IPS DF 6.9 (cell line): ENCODE data around the gene ZNF516.

Source experiments
- DNase-seq: peaks from one replicate; pipeline ENCODE4 v3.0.0-alpha.2; 2013; ENCODE audit warnings: low read depth, low spot score
- H3K27ac ChIP-seq: one replicate; pipeline ENCODE4 v1.5.1; 2013; ENCODE audit warnings: low read length, control low read depth
- H3K27me3 ChIP-seq: 2 replicates; pipeline ENCODE4 v1.6.1; 2013; ENCODE audit warnings: mild to moderate bottlenecking, low read length; ENCODE audit not compliant: control insufficient read depth, insufficient read depth
- H3K36me3 ChIP-seq: 2 replicates; pipeline ENCODE4 v1.6.1; 2013; ENCODE audit warnings: low read length; ENCODE audit not compliant: control insufficient read depth, insufficient read depth
- H3K4me1 ChIP-seq: 2 replicates; pipeline ENCODE4 v1.6.1; 2013; ENCODE audit warnings: low read length; ENCODE audit not compliant: control insufficient read depth, insufficient read depth
- H3K4me3 ChIP-seq: 2 replicates; pipeline ENCODE4 v1.5.1; 2013; ENCODE audit warnings: mild to moderate bottlenecking, low read length
- H3K9me3 ChIP-seq: 2 replicates; pipeline ENCODE4 v1.6.1; 2013; ENCODE audit warnings: low read length, inconsistent platforms; ENCODE audit not compliant: control insufficient read depth, insufficient read depth
- WGBS: extraction: QIAGEN DNeasy Blood & Tissue Kit; methylation state at CpG from one replicate; pipeline ENCODE4 v1.1.7; 2013; ENCODE audit warnings: mixed read lengths, missing lambda C conversion rate; ENCODE audit not compliant: insufficient read length, insufficient coverage; 5-methylcytosine and 5-hydroxymethylcytosine counted together

Gene ZNF516

GRCh38 chr18:76455003-76455676 lies 39.9 kb downstream of the ZNF516 start:
- no CpG with 5 or more reads among the region's 8 CpGs for WGBS
- no peak overlapping the region for H3K27ac ChIP-seq
- peaks cover 3% of the 10 kb centered on the region for H3K4me1 ChIP-seq

DNA sequence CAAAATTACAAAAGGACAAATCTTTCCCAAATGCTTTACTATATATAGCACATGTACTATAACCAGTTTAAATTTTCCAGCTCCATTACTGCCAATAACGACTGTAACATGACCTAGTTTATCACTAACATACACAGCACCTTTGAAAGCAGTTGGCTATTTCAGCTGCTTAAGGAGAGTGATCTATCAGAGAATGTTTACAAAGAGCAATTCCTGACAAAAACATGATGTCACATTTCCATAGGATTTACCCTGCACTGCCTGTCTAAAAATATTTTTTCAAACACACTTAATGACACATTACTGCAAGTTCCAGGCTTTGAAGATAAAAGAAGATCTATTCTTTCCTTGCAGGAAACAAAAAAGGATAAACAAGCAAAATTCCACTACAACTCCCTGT lies 40.6 kb downstream of the ZNF516 start:
- no peaks in the 10 kb centered on the region for H3K36me3 ChIP-seq
- peaks cover 3% of the 10 kb centered on the region for H3K4me1 ChIP-seq
- H3K4me3 ChIP-seq: no peak overlapping the region
- no CpG with 5 or more reads among the region's 1 CpG for WGBS
- peaks cover 5% of the 10 kb centered on the region for H3K27me3 ChIP-seq
- H3K9me3 ChIP-seq: no peaks in the 10 kb centered on the region
- DNase-seq: no peak
- no peak overlapping the region for H3K27ac ChIP-seq

More at GRCh38 chr18:76455003-76455676, 39.9 kb downstream of the ZNF516 start:
- Histone ChIP-seq H3K4me3 (no peak overlapping the region), H3K27me3 (peaks cover 5% of the 10 kb centered on the region), H3K36me3 (no peaks in the 10 kb centered on the region), H3K9me3 (no peaks in the 10 kb centered on the region)
- DNase-seq: no peak

- peaks cover 5% of the 10 kb centered on the region for H3K27me3 ChIP-seq
These were observed 41.1 kb downstream of the ZNF516 start for GRCh38 chr18:76453932-76454331.

DNA sequence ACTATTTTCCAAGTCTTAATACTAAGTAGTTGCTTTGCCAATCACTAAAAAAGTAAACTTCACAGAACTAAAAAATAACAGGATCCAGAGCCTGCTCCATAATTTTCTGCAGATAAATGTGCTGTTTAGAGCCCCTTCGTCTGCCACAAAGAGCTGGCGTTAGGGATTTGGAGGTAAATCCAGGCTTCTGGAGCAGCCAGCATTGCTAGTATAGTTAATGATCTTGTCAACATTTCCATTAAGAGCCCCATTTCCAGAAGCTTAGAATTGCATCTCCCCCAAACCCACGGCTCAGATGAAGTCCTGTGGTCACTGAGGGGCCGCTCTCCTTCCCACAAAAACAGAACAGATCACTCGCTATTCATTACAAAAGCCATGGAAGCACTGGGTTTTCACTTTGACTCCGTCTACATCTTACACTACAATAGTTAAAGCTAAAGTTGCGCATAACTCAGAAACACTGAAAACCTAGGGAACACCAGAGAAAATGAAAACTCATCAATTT lies 41.9 kb downstream of the ZNF516 start:
- H3K27me3 ChIP-seq: peaks cover 5% of the 10 kb centered on the region
- H3K4me3 ChIP-seq: no peak overlapping the region
- WGBS: no CpG with 5 or more reads among the region's 7 CpGs
- no peaks in the 10 kb centered on the region for H3K9me3 ChIP-seq
- DNase-seq: no peak
- no peaks in the 10 kb centered on the region for H3K36me3 ChIP-seq
- peaks cover 3% of the 10 kb centered on the region for H3K4me1 ChIP-seq
- no peak overlapping the region for H3K27ac ChIP-seq

More at GRCh38 chr18:76453932-76454331, 41.1 kb downstream of the ZNF516 start:
- H3K4me1 ChIP-seq: peaks cover 3% of the 10 kb centered on the region
- no peak overlapping the region for H3K4me3 ChIP-seq
- no peaks in the 10 kb centered on the region for H3K36me3 ChIP-seq
- no peak for DNase-seq
- H3K9me3 ChIP-seq: no peaks in the 10 kb centered on the region
- no peak overlapping the region for H3K27ac ChIP-seq
- WGBS: no CpG with 5 or more reads among the region's 5 CpGs

GRCh38 chr18:76452357-76452756 lies 42.7 kb downstream of the ZNF516 start:
- peaks cover 5% of the 10 kb centered on the region for H3K27me3 ChIP-seq
- no CpG with 5 or more reads among the region's 8 CpGs for WGBS
- H3K4me1 ChIP-seq: peaks cover 3% of the 10 kb centered on the region
- no peak overlapping the region for H3K27ac ChIP-seq
- no peak overlapping the region for H3K4me3 ChIP-seq
- no peaks in the 10 kb centered on the region for H3K9me3 ChIP-seq
- no peaks in the 10 kb centered on the region for H3K36me3 ChIP-seq
- no peak for DNase-seq

DNA sequence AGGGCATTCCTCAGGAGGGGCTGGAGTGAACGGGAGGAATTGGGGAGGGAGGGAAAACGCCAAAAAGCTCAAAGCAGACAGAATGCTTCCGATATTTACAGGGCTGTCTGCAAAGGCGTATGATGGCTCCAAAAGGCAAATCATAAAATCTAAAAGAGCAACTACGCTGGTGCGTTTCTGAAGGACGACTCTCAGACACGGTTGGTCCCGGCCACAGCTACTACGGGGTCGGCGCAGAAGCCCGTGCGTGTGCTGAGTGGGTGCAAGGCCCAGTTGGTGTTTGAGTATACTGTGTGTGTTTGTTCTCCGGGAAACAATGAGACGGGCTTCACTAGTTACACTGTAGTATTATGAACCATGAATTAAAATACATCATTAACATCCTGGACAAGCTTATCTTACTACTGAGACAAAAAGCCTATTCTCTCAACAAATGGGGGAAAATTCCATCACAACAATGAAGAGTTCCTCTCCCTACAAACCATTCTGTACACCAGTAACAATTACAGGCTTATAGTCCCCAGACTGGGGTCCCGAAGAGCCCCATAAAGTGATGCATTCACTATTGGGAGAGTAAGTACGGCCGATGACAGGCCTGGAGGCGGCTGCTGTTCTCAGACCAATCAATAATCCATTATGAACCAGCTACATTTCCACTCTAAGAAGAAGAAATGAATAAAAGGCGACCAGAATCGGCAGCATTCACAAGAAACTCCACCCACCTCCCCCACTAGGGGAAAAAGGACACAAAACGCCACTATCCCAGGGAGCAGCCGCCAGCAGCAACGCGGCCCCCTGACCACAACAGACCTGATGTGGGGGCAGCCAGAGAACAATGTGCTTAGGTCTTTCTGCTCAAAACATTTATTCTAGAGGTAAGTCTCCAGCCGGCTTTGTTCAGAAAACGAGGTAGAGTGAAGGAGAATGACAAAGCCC lies 43.4 kb downstream of the ZNF516 start:
- Histone ChIP-seq H3K4me3 (peak overlapping the region; percentile 31; the same call in 1 of the 2 replicates), H3K4me1 (peaks cover 3% of the 10 kb centered on the region), H3K9me3 (no peaks in the 10 kb centered on the region), H3K36me3 (no peaks in the 10 kb centered on the region), H3K27ac (no peak overlapping the region), H3K27me3 (peaks cover 5% of the 10 kb centered on the region)
- DNase-seq: no peak
- WGBS: no CpG with 5 or more reads among the region's 28 CpGs

DNA sequence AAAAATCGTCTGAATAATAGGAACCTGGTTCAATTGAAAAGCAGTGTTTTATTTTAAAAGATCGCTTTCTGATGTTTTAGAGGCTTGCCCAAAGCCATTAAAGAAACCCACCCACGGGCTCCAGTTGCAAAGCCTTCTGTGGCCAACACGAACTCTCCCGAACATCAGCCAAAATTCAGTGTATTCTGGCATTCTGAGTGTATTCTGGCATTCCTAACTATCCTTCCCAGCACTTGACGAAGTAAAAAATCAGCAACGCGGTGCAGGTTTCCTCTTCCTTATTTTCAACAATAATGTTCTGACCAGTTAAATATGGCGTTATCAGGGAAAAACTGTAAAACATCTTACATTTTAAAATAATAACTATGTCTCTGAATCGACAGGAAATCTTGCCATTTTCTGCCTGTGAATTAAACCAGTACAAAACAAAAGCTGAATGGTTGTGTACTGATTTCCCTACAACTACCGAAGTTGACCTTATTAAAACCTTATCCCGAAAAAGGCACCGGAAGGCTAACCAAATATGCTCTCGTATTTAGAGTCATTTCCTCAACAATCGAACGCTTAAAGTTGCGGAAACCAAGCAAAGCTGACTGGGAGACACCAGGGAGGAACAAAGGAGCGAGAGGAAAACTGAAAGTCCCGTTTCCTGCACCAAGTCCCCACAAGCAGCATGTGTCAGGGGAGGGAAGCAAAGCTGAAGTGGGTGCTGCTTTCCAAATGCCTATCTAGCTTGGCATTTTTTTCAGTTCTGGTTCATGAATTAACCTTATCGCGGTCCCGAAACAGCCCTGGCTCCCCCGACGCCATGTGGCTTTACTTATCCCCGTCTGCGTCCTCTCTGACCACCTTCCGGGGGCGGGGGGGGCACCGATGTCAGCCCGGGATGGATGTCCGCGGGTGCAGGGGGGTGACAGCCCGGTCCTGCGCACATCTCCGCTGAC lies 44.3 kb downstream of the ZNF516 start:
- peaks cover 5% of the 10 kb centered on the region for H3K27me3 ChIP-seq
- no peak overlapping the region for H3K27ac ChIP-seq
- WGBS: no CpG with 5 or more reads among the region's 35 CpGs
- H3K36me3 ChIP-seq: peaks cover 2% of the 10 kb centered on the region; the same call in 1 of the 2 replicates
- H3K9me3 ChIP-seq: no peaks in the 10 kb centered on the region
- H3K4me3 ChIP-seq: peak overlapping the region; percentile 31; the same call in 1 of the 2 replicates
- peak; percentile 13 for DNase-seq
- peaks cover 3% of the 10 kb centered on the region for H3K4me1 ChIP-seq

DNA sequence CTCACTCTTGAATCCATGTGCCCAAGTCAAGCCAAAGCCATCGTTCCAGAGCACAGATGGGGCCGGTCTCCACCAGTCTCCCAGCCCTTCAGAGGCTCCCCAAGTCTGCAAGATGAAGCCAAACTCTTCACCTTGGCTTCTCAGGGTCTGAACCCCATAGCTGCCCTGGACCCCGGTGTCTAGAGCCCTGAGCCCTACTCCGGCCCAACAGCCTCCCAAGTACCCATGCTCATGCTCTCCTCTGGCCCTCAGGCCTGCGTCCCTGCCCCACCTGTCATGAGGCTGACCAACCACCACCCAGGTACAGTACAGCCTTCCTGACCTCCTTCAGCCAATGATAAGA lies 46.0 kb downstream of the ZNF516 start:
- peaks cover 5% of the 10 kb centered on the region for H3K27me3 ChIP-seq
- H3K36me3 ChIP-seq: peaks cover 2% of the 10 kb centered on the region; the same call in 1 of the 2 replicates
- no peak for DNase-seq
- WGBS: no CpG with 5 or more reads among the region's 5 CpGs
- H3K4me3 ChIP-seq: no peak overlapping the region
- no peak overlapping the region for H3K27ac ChIP-seq
- no peaks in the 10 kb centered on the region for H3K9me3 ChIP-seq
- H3K4me1 ChIP-seq: peaks cover 3% of the 10 kb centered on the region

DNA sequence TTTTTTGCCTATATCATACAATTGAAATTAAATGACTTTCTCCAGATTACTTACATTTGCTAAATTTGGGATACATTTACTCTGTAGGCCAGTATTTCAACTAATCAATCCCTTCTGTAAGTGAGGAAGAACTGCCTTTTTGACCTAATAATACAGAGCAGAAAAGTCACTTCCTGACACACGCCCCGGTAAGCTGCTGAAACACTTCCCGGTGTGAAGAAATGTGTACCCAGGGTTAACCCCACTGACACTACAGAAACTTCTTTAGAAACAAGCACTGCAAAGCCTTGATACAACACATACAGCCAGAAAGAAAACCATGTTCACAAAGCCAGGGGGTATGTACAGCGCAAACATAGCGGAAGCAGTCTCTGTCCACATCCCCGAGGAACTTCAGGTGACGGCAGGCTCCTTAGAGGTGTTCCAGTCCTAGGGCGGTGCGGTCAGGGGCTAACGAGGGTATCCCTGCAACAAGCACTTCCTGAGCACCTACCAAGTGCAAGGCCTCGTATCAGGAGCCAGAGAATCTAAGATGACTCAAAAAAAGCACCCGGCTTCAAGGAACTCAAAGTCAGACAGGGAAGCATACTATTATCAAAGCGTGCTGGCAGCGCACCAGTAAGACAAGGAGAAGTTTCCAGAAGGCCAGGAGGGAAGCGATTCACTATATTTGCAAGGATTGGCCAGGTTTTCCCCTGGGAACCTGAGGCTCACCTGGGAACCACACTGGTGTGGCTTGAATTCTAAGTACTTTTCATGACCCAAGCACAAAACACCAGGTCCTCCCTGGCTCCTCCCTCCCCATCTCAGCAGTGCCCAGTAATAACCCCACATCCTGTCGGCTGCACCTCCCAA lies 46.6 kb downstream of the ZNF516 start:
- H3K27ac ChIP-seq: no peak overlapping the region
- H3K9me3 ChIP-seq: no peaks in the 10 kb centered on the region
- H3K27me3 ChIP-seq: peaks cover 5% of the 10 kb centered on the region
- no CpG with 5 or more reads among the region's 16 CpGs for WGBS
- peaks cover 3% of the 10 kb centered on the region for H3K4me1 ChIP-seq
- peaks cover 2% of the 10 kb centered on the region; the same call in 1 of the 2 replicates for H3K36me3 ChIP-seq
- no peak overlapping the region for H3K4me3 ChIP-seq
- DNase-seq: no peak
